Hepatocyte (in vitro differentiated cells): ENCODE measurements around the gene KIAA0930. TPM values are rescaled to one million over a fixed set of nuclear protein-coding genes. Genes with fewer than 3 reads are reported as not detected.

Experiments
- DNase-seq: peaks from one replicate; pipeline ENCODE4 v3.0.0-alpha.2; 2016; ENCODE audit warnings: low spot score
- H2AFZ ChIP-seq: fragments of 200-600 bp; sonication (generic); 2 replicates; pipeline ENCODE4 v1.6.0; 2016; ENCODE audit warnings: antibody characterized with exemption, mild to moderate bottlenecking
- H3K27ac ChIP-seq: fragments of 200-600 bp; sonication (generic); 2 replicates; pipeline ENCODE4 v1.5.1; 2016; ENCODE audit warnings: mild to moderate bottlenecking
- H3K27me3 ChIP-seq: fragments of 200-600 bp; sonication (generic); 2 replicates; pipeline ENCODE4 v1.6.1; 2016
- H3K36me3 ChIP-seq: fragments of 200-600 bp; sonication (generic); replicated peaks from 2 replicates; pipeline ENCODE4 v1.5.1; 2016; ENCODE audit warnings: low read depth; ENCODE audit not compliant: insufficient read depth
- H3K4me1 ChIP-seq: fragments of 200-600 bp; sonication (generic); 2 replicates; pipeline ENCODE4 v1.5.1; 2016; ENCODE audit warnings: mild to moderate bottlenecking, moderate library complexity; ENCODE audit not compliant: insufficient read depth
- H3K4me2 ChIP-seq: fragments of 200-600 bp; sonication (generic); 2 replicates; pipeline ENCODE4 v1.6.0; 2016
- H3K4me3 ChIP-seq: fragments of 200-600 bp; sonication (generic); 2 replicates; pipeline ENCODE4 v1.5.1; 2016; ENCODE audit warnings: mild to moderate bottlenecking
- H3K79me2 ChIP-seq: fragments of 200-600 bp; sonication (generic); 2 replicates; pipeline ENCODE4 v1.6.0; 2017; ENCODE audit warnings: mild to moderate bottlenecking
- H3K9me2 ChIP-seq: fragments of 200-600 bp; sonication (generic); replicated peaks from 2 replicates; pipeline ENCODE4 v1.6.0; 2017; ENCODE audit warnings: mild to moderate bottlenecking; ENCODE audit not compliant: insufficient read depth
- H3K9me3 ChIP-seq: fragments of 200-600 bp; sonication (generic); 2 replicates; pipeline ENCODE4 v1.5.1; 2016; ENCODE audit warnings: low read depth, mild to moderate bottlenecking
- H4K20me1 ChIP-seq: fragments of 200-600 bp; sonication (generic); 2 replicates; pipeline ENCODE4 v1.6.0; 2016; ENCODE audit warnings: mild to moderate bottlenecking; ENCODE audit not compliant: insufficient read depth, poor library complexity, severe bottlenecking
- CTCF ChIP-seq: fragments of 200-600 bp; sonication (generic); IDR thresholded peaks from 2 replicates; pipeline ENCODE4 v1.5.1; 2016; ENCODE audit warnings: antibody characterized with exemption, mild to moderate bottlenecking; ENCODE audit not compliant: poor library complexity
- EZH2 ChIP-seq: fragments of 200-600 bp; sonication (generic); IDR thresholded peaks from 2 replicates; pipeline ENCODE4 v1.6.1; 2016; ENCODE audit warnings: antibody characterized with exemption, mild to moderate bottlenecking, borderline replicate concordance
- EZH2phosphoT487 ChIP-seq: fragments of 200-600 bp; sonication (generic); IDR thresholded peaks from one replicate; pipeline ENCODE4 v1.6.1; 2018; ENCODE audit warnings: antibody characterized with exemption, mild to moderate bottlenecking, low read depth, moderate library complexity; ENCODE audit not compliant: unreplicated experiment, severe bottlenecking
- WGBS: methylation state at CpG from one replicate; pipeline ENCODE4 v1.1.6; 2016; ENCODE audit warnings: low lambda C conversion rate; ENCODE audit errors: missing lambda C conversion rate; 5-methylcytosine and 5-hydroxymethylcytosine counted together
- polyA plus RNA-seq: library from polyadenylated mRNA; unstranded; fragments of >200 nt; fragmentation: Nextera tagmentation; extraction: Ambion mirVana; gene quantifications from 2 replicates; pipeline ENCODE4 v1.2.1, GENCODE V29; 2016
- total RNA-seq: library from RNA; depleted of rRNA; stranded (reverse); fragments of >200 nt; gene quantifications from 2 replicates; pipeline ENCODE4 v1.2.3, GENCODE V29; 2014

Gene KIAA0930
- total and polyA plus RNA-seq, 2 experiments from 2014 or later = 30.9 to 42.0 TPM

- H3K4me1 ChIP-seq = peaks cover 6% of the 10 kb centered on the region
- H3K4me3 ChIP-seq = no peak overlapping the region
- H3K27me3 ChIP-seq = no peaks in the 10 kb centered on the region
- H4K20me1 ChIP-seq = no peaks in the 10 kb centered on the region
- no peak overlapping the region for H3K4me2 ChIP-seq
- WGBS = 83% methylated on average over 5 of the region's 5 CpGs
- H3K27ac ChIP-seq = no peak overlapping the region
- no peaks in the 10 kb centered on the region for H3K9me2 ChIP-seq
- TF ChIP-seq EZH2phosphoT487 (no peak), CTCF (no peak), EZH2 (no peak)
- H2AFZ ChIP-seq = no peak overlapping the region
- no peaks in the 10 kb centered on the region for H3K9me3 ChIP-seq
- peaks cover 42% of the 10 kb centered on the region for H3K79me2 ChIP-seq
- DNase-seq = no peak
- no peaks in the 10 kb centered on the region for H3K36me3 ChIP-seq
Measured at GRCh38 chr22:45223304-45224117, 17.2 kb downstream of the KIAA0930 start.

GRCh38 chr22:45221201-45221600, 19.5 kb downstream of the KIAA0930 start:
- Histone ChIP-seq H3K27ac (no peak overlapping the region), H3K79me2 (peaks cover 54% of the 10 kb centered on the region), H3K4me1 (peaks cover 1% of the 10 kb centered on the region), H4K20me1 (peaks cover 8% of the 10 kb centered on the region), H3K9me3 (no peaks in the 10 kb centered on the region), H3K4me2 (no peak overlapping the region), H3K27me3 (no peaks in the 10 kb centered on the region), H3K9me2 (no peaks in the 10 kb centered on the region), H3K36me3 (no peaks in the 10 kb centered on the region), H3K4me3 (no peak overlapping the region), H2AFZ (no peak overlapping the region)
- no peak for DNase-seq
- 94% methylated on average over 5 of the region's 5 CpGs for WGBS
- TF ChIP-seq EZH2phosphoT487 (no peak), EZH2 (no peak), CTCF (no peak)

GRCh38 chr22:45218976-45219375, 21.7 kb downstream of the KIAA0930 start:
- TF ChIP-seq EZH2phosphoT487 (no peak), EZH2 (no peak), CTCF (no peak)
- Histone ChIP-seq H3K9me3 (no peaks in the 10 kb centered on the region), H2AFZ (no peak overlapping the region), H4K20me1 (peaks cover 14% of the 10 kb centered on the region), H3K4me3 (no peak overlapping the region), H3K79me2 (peaks cover 67% of the 10 kb centered on the region), H3K27ac (no peak overlapping the region), H3K36me3 (no peaks in the 10 kb centered on the region), H3K9me2 (no peaks in the 10 kb centered on the region), H3K27me3 (no peaks in the 10 kb centered on the region), H3K4me1 (no peaks in the 10 kb centered on the region), H3K4me2 (no peak overlapping the region)
- 86% methylated on average over 9 of the region's 9 CpGs for WGBS
- no peak for DNase-seq
